GM06990 (cell line): Measurements from ENCODE around the gene HMCN2.

Source experiments
- DNase-seq: peaks from one replicate; pipeline ENCODE4 v3.0.0-alpha.2; 2011; ENCODE audit not compliant: insufficient read length; ENCODE audit errors: extremely low read depth
- H3K27me3 ChIP-seq: replicated peaks from 2 replicates; pipeline ENCODE4 v1.6.0; 2011; ENCODE audit warnings: low read length; ENCODE audit not compliant: control insufficient read depth, insufficient read depth
- H3K36me3 ChIP-seq: 2 replicates; pipeline ENCODE4 v1.5.1; 2011; ENCODE audit warnings: low read length; ENCODE audit not compliant: control insufficient read depth, insufficient read depth
- H3K4me3 ChIP-seq: replicated peaks from 2 replicates; pipeline ENCODE4 v1.5.1; 2011; ENCODE audit warnings: low read depth, mild to moderate bottlenecking, control low read depth, low read length
- CTCF ChIP-seq: IDR thresholded peaks from 2 replicates; pipeline ENCODE4 v1.5.1; 2011; ENCODE audit warnings: low read length, control low read depth, mild to moderate bottlenecking, inconsistent platforms; ENCODE audit not compliant: insufficient read depth, poor library complexity, severe bottlenecking

HMCN2 gene

GRCh38 chr9:130383979-130384676, 118.6 kb downstream of the HMCN2 start:
- no peak for TF ChIP-seq CTCF
- Histone ChIP-seq H3K27me3 (peaks cover 2% of the 10 kb centered on the region; the same call in 1 of the 2 replicates), H3K36me3 (no peaks in the 10 kb centered on the region), H3K4me3 (no peak overlapping the region)
- no peak for DNase-seq

- TF ChIP-seq CTCF = no peak
- DNase-seq = no peak
- Histone ChIP-seq H3K36me3 (no peaks in the 10 kb centered on the region), H3K27me3 (peaks cover 2% of the 10 kb centered on the region; the same call in 1 of the 2 replicates), H3K4me3 (no peak overlapping the region)
Observed at GRCh38 chr9:130385257-130385656, 119.7 kb downstream of the HMCN2 start.

GRCh38 chr9:130387398-130387797, 121.8 kb downstream of the HMCN2 start:
- no peak overlapping the region for H3K4me3 ChIP-seq
- H3K27me3 ChIP-seq = peaks cover 2% of the 10 kb centered on the region; the same call in 1 of the 2 replicates
- no peak for DNase-seq
- TF ChIP-seq CTCF = no peak
- no peaks in the 10 kb centered on the region for H3K36me3 ChIP-seq

- no peak for TF ChIP-seq CTCF
- H3K36me3 ChIP-seq = no peaks in the 10 kb centered on the region
- peaks cover 2% of the 10 kb centered on the region; the same call in 1 of the 2 replicates for H3K27me3 ChIP-seq
- H3K4me3 ChIP-seq = no peak overlapping the region
- DNase-seq = no peak
Observed at GRCh38 chr9:130387905-130388304, 122.3 kb downstream of the HMCN2 start.

GRCh38 chr9:130390390-130390789, 124.8 kb downstream of the HMCN2 start:
- no peak for TF ChIP-seq CTCF
- Histone ChIP-seq H3K36me3 (no peaks in the 10 kb centered on the region), H3K27me3 (no peaks in the 10 kb centered on the region; the same call in 1 of the 2 replicates), H3K4me3 (no peak overlapping the region)
- no peak for DNase-seq
